Heart left ventricle (tissue), 16 donors: ENCODE results near the gene ZC3H18. TPM values are rescaled to one million over a fixed set of nuclear protein-coding genes. Genes with fewer than 3 reads are reported as not detected.

ENCODE experiments used
- ATAC-seq, 4 donors: fragments of 200-7000 bp; cut with Tn5 transposase; one replicate each; pipeline ENCODE4 v1.9.1; 2020 to 2022; ENCODE audit warnings: moderate library complexity in 4 of 4, mild to moderate bottlenecking in 3 of 4, moderate number of reproducible peaks in 1 of 4
- DNase-seq, 5 donors: peaks; one replicate each; pipeline ENCODE4 v3.0.0-alpha.2; 2020
- H3K27ac ChIP-seq, 12 donors: fragments of 200-600 bp; sonication (generic) in 4 of 12; one replicate each; pipeline versions ENCODE4 v1.5.0 to v1.8.0; 2016 to 2022; ENCODE audit warnings: mild to moderate bottlenecking in 2 of 12
- H3K27me3 ChIP-seq, 9 donors: fragments of 200-600 bp; sonication (generic) in 2 of 9; one replicate each; pipeline versions ENCODE4 v1.5.1 to v1.8.0; 2016 to 2022; ENCODE audit warnings: mild to moderate bottlenecking in 3 of 9
- H3K36me3 ChIP-seq, 9 donors: fragments of 200-600 bp; sonication (generic) in 2 of 9; one replicate each; pipeline versions ENCODE4 v1.5.0 to v1.8.0; 2018 to 2022; ENCODE audit warnings: mild to moderate bottlenecking in 2 of 9
- H3K4me1 ChIP-seq, 12 donors: fragments of 200-600 bp; sonication (generic) in 4 of 12; one replicate each; pipeline versions ENCODE4 v1.5.0 to v1.8.0; 2016 to 2022; ENCODE audit warnings: mild to moderate bottlenecking in 3 of 12
- H3K4me3 ChIP-seq, 12 donors: fragments of 200-600 bp; sonication (generic) in 4 of 12; one replicate each; pipeline versions ENCODE4 v1.5.0 to v1.8.0; 2017 to 2022; ENCODE audit warnings: mild to moderate bottlenecking in 9 of 12, moderate library complexity in 4 of 12
- H3K9me3 ChIP-seq, 12 donors: fragments of 200-600 bp; sonication (generic) in 4 of 12; one replicate each; pipeline versions ENCODE4 v1.5.0 to v1.8.0; 2016 to 2022; ENCODE audit warnings: mild to moderate bottlenecking in 1 of 12
- CTCF ChIP-seq, 12 donors: fragments of 200-600 bp; sonication (generic) in 4 of 12; IDR thresholded peaks; one replicate each; pipeline versions ENCODE4 v1.5.0 to v1.8.0; 2018 to 2022; ENCODE audit warnings: antibody characterized with exemption in 12 of 12, mild to moderate bottlenecking in 5 of 12
- POLR2A ChIP-seq, 2 donors: fragments of 450-650 bp; IDR thresholded peaks; one replicate each; pipeline ENCODE4 v1.6.1; 2017; ENCODE audit warnings: antibody characterized with exemption in 2 of 2, mild to moderate bottlenecking in 2 of 2, moderate library complexity in 2 of 2
- WGBS, 4 donors: extraction: QIAGEN DNeasy Blood & Tissue Kit in 2 of 4; methylation state at CpG; one replicate each; pipeline versions ENCODE4 v1.1.5 to v1.1.7; 2013 to 2018; 5-methylcytosine and 5-hydroxymethylcytosine counted together
- intact Hi-C, 10 donors: fragments of 100-400 bp; cut with DNase I; formaldehyde crosslinking; loops; one replicate each; pipeline versions ENCODE4 v1.11.1 to v1.14.2; 2022
- polyA plus RNA-seq, 2 donors: library from polyadenylated mRNA; stranded (reverse); fragments of 200-250 nt; gene quantifications; one replicate each; pipeline ENCODE4 v1.2.3, GENCODE V29; 2013
- total RNA-seq, 9 donors: library from RNA; depleted of rRNA in 2 of 9; stranded (reverse); fragments of >200 nt in 2 of 9; fragmentation: NEBNext Ultra II Directional in 3 of 9; extraction: Animal tissue kit (Norgen Biotek cat#: 25700) in 3 of 9; gene quantifications; one replicate each; pipeline versions ENCODE4 v1.1.0 to v1.2.4, GENCODE V29; 2016 to 2023
- donor health status: ischemic (EF 13 %, LVEDD 7.1; RV severe dilation, severe dysfunction).
- donor health status: healthy with polysubstance abuse.
- donor health status: DM: no; HTN: yes; CAD: no.
- donor health status: DM: no; HTN: no; CAD: no.
- donor health status: ischemic (EF 25% LVEDD 6.9; RV normal size, moderate dysfunction).
- donor health status: ischemic (EF 25% LVEDD 5.7; RV mildly dilated, moderate dysfunction).
- donor health status: healthy.
- donor health status: DM: yes; HTN: yes; CAD: no.
- donor health status: ischemic (EF 35%, LVEDD 5.7; RV mildly dilated, moderate dysfunction).
- donor health status: nonischemic (EF 11% LVEDD 7.7; RV severe dilation, severe dysfunction).
- donor health status: DM: yes; HTN: yes; CAD: no.
- donor health status: PGD.
- donor health status: ischemic (EF 29% LVEDD 5.4; RV normal size, mild dysfunction).
- donor health status: nonischemic (EF 23%, LVEDD 6.1; RV moderate dilation, normal function).

ZC3H18 gene
- total and polyA plus RNA-seq, 11 donors = 8.4 to 28.4 (median 21.9) TPM

GRCh38 chr16:88566158-88566557 is 4.0 kb upstream of the ZC3H18 start:
- TF ChIP-seq POLR2A (IDR thresholded peaks at IDR 0.05) (no peak), CTCF (IDR thresholded peaks at IDR 0.05) (no peak)
- WGBS, 4 donors = 68 to 82% (median 76%) methylated on average over 6 of the region's 6 CpGs
- no peaks in the 10 kb centered on the region for H3K9me3 ChIP-seq
- H3K4me1 ChIP-seq = peaks cover 0 to 21% (median 15%) of the 10 kb centered on the region in 12 donors
- peak in 2 of 5 donors; percentile 3 to 18 for DNase-seq
- no peaks in the 10 kb centered on the region for H3K36me3 ChIP-seq
- intact Hi-C loops = loop anchor here in 3 of 10 donors (10.0 kb wide), 3 partner anchors 121 to 801 kb away; partner anchors contain the start of gene KLHDC4 (in 1 of the 3)
- H3K4me3 ChIP-seq = no peak overlapping the region
- no peaks in the 10 kb centered on the region for H3K27me3 ChIP-seq
- ATAC-seq = no peak
- H3K27ac ChIP-seq = no peak overlapping the region

GRCh38 chr16:88568710-88569613 is 1.2 kb upstream of the ZC3H18 start:
- intact Hi-C loops = loop anchor here in 3 of 10 donors (10.0 kb wide), 3 partner anchors 124 to 804 kb away; partner anchors contain the start of gene KLHDC4 (in 1 of the 3)
- Histone ChIP-seq H3K4me1 (peaks cover 3 to 27% (median 22%) of the 10 kb centered on the region in 12 donors), H3K4me3 (peak overlapping the region in 11 of 12 donors; percentile 54 to 98 (median 94)), H3K36me3 (peaks cover 0 to 21% (median under 1%) of the 10 kb centered on the region in 9 donors), H3K27me3 (no peaks in the 10 kb centered on the region), H3K9me3 (no peaks in the 10 kb centered on the region), H3K27ac (peak overlapping the region in 7 of 12 donors; percentile 75 to 88 (median 80))
- 84 to 91% (median 89%) methylated on average over 15 to 18 of the region's 18 CpGs for WGBS, 4 donors
- DNase-seq (peak in 2 of 5 donors; percentile 25 to 49), ATAC-seq (no peak)
- no peak for TF ChIP-seq CTCF (IDR thresholded peaks at IDR 0.05)
- no peak for TF ChIP-seq POLR2A (IDR thresholded peaks at IDR 0.05)

DNA sequence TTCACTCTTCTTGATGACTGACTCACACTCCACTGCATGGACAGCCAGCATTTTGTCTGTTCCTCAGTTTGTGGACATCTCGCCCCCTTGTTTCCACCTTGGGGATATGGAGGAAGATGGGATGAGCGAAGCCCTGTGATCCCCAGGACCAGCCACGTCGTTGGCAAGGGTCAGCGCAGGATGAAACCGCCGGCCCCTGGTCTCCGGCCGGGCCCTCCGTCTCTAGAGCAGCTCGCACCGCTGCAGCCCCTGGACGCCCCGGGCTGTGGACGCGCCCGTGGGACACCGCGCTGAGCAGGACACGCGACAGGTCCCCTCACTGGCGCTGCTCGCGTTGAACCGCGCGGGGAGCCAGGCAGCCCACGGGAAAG is 604 bp upstream of the ZC3H18 start:
- DNase-seq = peak in 2 of 5 donors; percentile 26 to 49
- peak overlapping the region; percentile 53 to 98 (median 91) for H3K4me3 ChIP-seq

More for the DNA sequence above, 604 bp upstream of the ZC3H18 start:
- Histone ChIP-seq H3K36me3 (peaks cover 0 to 25% (median 4%) of the 10 kb centered on the region in 9 donors), H3K27me3 (no peaks in the 10 kb centered on the region), H3K9me3 (no peaks in the 10 kb centered on the region), H3K27ac (peak overlapping the region in 11 of 12 donors; percentile 67 to 88 (median 80)), H3K4me1 (peaks cover 3 to 27% (median 22%) of the 10 kb centered on the region in 12 donors)
- TF ChIP-seq POLR2A (IDR thresholded peaks at IDR 0.05) (no peak), CTCF (IDR thresholded peaks at IDR 0.05) (no peak)
- 0 to 7% (median 2%) methylated on average over 5 to 28 of the region's 28 CpGs for WGBS, 4 donors
- peak; percentile 15 to 47 (median 25) for ATAC-seq
- intact Hi-C loops = loop anchor here in 3 of 10 donors (10.0 kb wide), 3 partner anchors 125 to 805 kb away; partner anchors contain the start of gene KLHDC4 (in 1 of the 3)
